WTC11 (cell line): ENCODE data around the gene TAB3.

ENCODE experiments used
- ATF1 ChIP-seq: sonication (generic); formaldehyde crosslinking; IDR thresholded peaks from 2 replicates; pipeline ENCODE4 v1.8.1; 2023; ENCODE audit warnings: mild to moderate bottlenecking, moderate library complexity, missing genetic modification reagents
- CTCF ChIP-seq: fragments of 200-600 bp; IDR thresholded peaks from 2 replicates; pipeline ENCODE4 v1.8.0; 2022; ENCODE audit warnings: antibody characterized with exemption
- FOXJ3 ChIP-seq: sonication (generic); formaldehyde crosslinking; IDR thresholded peaks from 2 replicates; pipeline ENCODE4 v1.9.0; 2021; ENCODE audit warnings: missing genetic modification reagents, mild to moderate bottlenecking, borderline replicate concordance
- JAZF1 ChIP-seq: fragments of 250-450 bp; sonication (Bioruptor Pico); IDR thresholded peaks from 2 replicates; pipeline ENCODE4 v1.9.0; 2021; ENCODE audit warnings: moderate library complexity, mild to moderate bottlenecking, inconsistent platforms
- MAX ChIP-seq: sonication (generic); formaldehyde crosslinking; IDR thresholded peaks from 2 replicates; pipeline ENCODE4 v1.8.0; 2022; ENCODE audit warnings: mild to moderate bottlenecking, missing genetic modification reagents
- NR3C1 ChIP-seq: sonication (generic); formaldehyde crosslinking; conservative IDR thresholded peaks from 2 replicates; pipeline ENCODE4 v1.8.1; 2023; ENCODE audit warnings: low read depth, mild to moderate bottlenecking, missing genetic modification reagents
- RORB ChIP-seq: fragments of 250-450 bp; sonication (Bioruptor Pico); IDR thresholded peaks from 2 replicates; pipeline ENCODE4 v1.9.0; 2021; ENCODE audit warnings: mild to moderate bottlenecking
- TEAD4 ChIP-seq: sonication (generic); formaldehyde crosslinking; IDR thresholded peaks from 2 replicates; pipeline ENCODE4 v1.8.0; 2022; ENCODE audit warnings: mild to moderate bottlenecking, missing genetic modification reagents
- USF2 ChIP-seq: sonication (generic); formaldehyde crosslinking; IDR thresholded peaks from 2 replicates; pipeline ENCODE4 v1.8.1; 2023; ENCODE audit warnings: mild to moderate bottlenecking, missing genetic modification reagents, moderate library complexity
- ZBTB21 ChIP-seq: sonication (generic); formaldehyde crosslinking; IDR thresholded peaks from 2 replicates; pipeline ENCODE4 v1.8.1; 2023; ENCODE audit warnings: mild to moderate bottlenecking, missing genetic modification reagents, borderline replicate concordance

- TF ChIP-seq ZBTB21 (CRISPR knock-in tag) (no peak), CTCF (no peak), FOXJ3 (CRISPR knock-in tag) (no peak), TEAD4 (CRISPR knock-in tag) (no peak), ATF1 (CRISPR knock-in tag) (no peak), USF2 (CRISPR knock-in tag) (no peak), RORB (no peak), JAZF1 (no peak), MAX (CRISPR knock-in tag) (no peak), NR3C1 (CRISPR knock-in tag) (no peak)
These were observed 9.0 kb downstream of the TAB3 start for GRCh38 chrX:30880058-30880457.
